ENCODE results near the gene DND1.
"Not testable (repeated sequence)": the region's sequence is repeated elsewhere in the genome, so short reads cannot be mapped to it uniquely, and the experiment has no call there.

The DND1 gene

DNA sequence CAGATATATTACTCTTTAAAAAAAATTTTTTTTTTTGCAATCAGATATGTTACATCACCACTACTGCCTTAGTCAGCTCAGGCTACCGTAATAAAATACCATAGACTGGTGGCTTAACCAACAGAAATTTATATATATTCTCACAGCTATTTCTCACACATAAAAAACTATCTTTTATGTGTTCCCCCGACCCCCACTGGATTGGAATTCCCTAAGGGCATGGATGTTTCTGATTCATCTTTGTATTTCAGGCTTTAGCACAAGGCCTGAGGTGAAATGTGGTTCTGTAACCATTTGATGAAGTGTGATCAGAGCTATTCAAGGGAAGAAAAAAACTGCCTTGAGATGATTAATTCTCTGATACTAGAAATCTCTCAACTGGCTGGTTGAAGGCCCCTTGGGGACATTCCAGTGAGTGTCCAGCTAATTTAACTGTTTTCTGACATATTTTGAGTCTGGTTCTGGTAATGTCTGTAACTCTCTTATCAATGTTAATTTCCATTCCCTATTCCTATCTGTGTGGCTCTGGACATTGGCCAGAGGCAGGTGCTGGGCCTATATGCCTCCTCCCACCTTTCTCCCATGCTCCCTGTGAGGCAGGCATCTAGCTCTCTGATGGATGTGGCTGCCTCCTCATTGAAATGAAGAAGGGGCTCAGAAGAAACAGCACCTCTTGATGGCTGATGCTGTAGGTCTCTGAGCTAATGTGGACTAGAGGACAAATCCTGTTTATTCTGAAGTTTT, 42.9 kb downstream of the DND1 start:
- no peak for DNase-seq (ENCODE audit: low read depth)

- DNase-seq (ENCODE audit: low read depth): no peak
Measured at GRCh38 chr5:140628711-140629110, 44.7 kb downstream of the DND1 start.

DNA sequence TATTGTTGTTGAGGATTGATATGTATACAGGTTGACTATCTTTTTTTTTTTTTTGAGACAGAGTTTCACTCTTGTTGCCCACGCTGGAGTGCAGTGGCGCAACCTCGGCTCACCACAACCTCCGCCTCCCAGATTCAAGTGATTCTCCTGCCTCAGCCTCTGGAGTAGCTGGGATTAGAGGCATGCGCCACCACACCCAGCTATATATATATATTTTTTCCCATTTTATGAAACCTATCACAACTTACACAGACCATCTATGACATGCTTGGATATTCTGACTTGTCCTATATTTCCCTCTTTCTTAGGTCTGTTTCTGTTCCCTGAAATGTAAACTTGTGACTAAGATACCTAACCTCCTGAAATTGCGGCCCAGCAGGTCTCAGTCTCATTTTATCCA, 45.4 kb downstream of the DND1 start:
- no peak for DNase-seq (ENCODE audit: low read depth)

- DNase-seq (ENCODE audit: low read depth): not testable (repeated sequence)
Measured at GRCh38 chr5:140624886-140625285, 48.5 kb downstream of the DND1 start.

DNA sequence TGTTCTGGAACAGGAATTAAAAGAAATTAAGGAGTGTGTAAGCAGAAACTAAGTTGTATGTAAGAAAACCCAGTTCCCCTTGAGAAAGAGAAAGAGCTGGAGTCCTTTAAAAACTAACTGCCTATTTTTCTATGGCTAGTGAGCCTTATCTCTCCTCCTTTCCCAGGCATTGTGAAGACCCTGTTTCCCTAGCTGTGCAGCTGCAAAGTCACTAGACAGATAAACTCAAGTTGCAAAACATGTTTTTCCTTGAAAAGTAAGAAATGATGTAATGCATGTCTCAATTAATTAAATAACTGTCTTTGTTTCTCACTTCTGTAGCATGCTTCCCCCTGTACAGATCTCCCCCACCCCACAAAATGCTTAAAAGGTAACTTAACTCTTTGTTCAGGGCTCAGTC, 50.3 kb downstream of the DND1 start:
- not testable (repeated sequence) for DNase-seq (ENCODE audit: low read depth)

GRCh38 chr5:140622301-140622700, 51.1 kb downstream of the DND1 start:
- DNase-seq (ENCODE audit: low read depth): no peak
